Measurements from ENCODE around the gene ZNF415.
A peak's percentile ranks its signal among the peaks of the same experiment; 100 is the strongest.
"Not testable (repeated sequence)": the region's sequence is repeated elsewhere in the genome, so short reads cannot be mapped to it uniquely, and the experiment has no call there.

The ZNF415 gene

DNA sequence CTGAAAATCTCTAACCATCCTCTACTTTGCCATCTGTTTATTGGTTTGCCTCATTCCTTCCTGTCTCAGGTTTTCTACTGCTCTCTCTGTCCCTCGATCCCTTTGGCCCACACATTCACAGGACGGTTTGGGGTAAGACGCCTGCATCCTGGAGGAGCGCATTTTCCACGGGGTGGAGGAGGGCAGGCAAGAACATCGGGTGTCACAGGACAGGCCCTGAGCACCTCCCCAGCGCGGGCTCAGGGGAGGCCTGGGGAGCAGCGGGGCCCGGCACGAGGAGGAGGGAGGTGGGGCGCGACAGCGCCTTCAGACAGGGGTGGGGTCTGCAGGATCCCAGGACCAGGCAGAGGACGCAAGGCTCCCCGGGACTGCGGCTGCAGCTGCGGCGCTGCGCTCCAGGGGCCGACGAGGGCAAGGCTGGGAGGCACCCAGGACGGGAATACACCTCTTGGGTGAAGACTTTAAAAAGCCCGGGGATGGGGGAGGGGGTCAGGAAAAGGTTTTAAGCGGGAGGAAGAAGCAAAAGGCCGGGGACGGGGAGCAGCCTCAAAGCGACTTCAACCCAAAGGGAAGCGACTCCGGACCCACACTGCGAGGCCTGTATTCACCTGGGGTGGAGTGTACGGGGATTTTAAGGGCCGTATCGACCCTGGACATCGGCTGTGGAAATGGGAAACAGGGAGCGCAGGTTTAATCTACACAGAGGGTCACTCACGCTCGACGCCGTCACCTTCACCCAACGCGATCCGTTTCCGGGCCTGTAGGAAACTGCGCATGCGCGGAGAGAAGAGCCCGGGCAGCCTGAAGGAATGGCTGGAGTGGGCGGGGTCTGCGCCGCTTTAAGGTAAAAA lies at the start of gene ZNF415:
TSS of gene ZNF415 (minus strand) at position 770 of the 851 bp plus-strand sequence. CDS start 10,234 bp downstream, outside the sequence.
- DNase-seq, result peak; percentile 2

DNA sequence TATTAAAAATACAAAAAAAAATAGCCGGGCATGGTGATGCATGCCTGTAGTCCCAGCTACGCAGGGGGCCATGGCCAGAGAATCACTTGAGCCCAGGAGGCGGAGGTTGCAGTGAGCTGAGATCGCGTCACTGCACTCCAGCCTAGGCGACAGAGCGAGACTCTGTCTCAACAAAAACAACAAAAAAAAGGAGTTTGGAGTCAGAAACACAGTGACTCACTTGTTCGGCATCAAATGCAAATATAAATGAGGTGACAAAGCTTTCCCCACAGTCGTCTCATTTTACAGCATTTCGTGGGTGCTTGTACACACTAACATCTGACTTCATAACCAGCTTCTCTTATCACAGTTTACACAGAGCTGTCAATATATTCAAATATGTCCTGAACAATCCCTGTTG lies 49.5 kb upstream of the ZNF415 start:
- no peak for DNase-seq

DNA sequence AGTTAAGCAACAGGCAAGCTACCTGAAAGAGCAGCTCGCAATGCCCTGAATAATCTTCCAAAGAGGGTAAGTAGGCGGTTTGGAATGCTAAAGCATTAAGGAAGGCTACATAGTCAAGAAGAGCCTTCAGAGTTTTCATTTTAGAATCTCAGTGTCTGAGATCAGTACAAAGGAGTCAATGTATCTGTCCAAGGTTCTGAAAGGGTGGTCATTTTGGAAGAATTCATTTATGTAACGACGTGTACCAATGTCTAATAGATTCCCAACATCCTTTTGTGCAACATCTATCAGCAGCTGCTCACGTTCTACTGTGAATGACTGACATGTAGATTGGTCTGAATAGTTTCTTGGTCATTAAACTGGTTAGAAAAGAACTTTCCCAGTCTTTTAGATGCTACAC lies 45.3 kb upstream of the ZNF415 start:
- DNase-seq, result no peak

DNA sequence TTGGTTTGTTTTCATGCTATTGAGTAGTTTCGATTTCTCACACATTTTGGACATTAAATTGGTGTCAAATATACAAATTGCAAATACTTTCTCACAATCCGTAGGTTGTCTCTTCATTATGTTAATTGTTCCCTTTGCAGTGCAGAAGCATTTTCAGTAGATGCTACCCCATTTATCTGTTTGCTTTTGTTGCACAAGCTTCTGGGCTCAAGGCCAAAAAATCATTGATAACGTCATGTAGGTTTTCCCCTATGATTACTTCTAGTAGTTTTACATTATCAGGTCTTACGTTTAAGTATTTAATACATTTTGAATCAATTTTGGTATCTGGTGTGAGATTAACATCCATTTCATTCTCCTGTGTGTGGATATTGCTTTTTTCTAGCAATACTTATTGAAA lies 40.2 kb upstream of the ZNF415 start:
- peak; percentile 37 for DNase-seq

DNA sequence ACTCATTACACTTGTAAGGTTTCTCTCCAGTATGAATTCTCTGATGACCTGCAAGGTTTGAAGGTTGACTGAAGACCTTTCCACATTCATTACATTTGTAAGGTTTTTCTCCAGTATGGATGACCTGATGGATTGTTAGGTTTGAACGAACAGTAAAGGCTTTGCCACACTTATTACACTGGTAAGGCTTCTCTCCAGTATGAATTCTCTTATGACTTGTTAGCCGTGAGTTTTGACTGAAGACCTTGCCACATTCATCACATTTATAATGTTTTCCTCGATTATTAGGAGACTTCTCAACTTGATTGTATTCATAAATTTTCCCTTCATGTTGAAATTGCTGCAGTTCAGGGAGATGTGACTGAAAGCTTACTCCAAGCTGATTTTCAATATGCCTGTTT lies 33.0 kb upstream of the ZNF415 start:
- no peak for DNase-seq

DNA sequence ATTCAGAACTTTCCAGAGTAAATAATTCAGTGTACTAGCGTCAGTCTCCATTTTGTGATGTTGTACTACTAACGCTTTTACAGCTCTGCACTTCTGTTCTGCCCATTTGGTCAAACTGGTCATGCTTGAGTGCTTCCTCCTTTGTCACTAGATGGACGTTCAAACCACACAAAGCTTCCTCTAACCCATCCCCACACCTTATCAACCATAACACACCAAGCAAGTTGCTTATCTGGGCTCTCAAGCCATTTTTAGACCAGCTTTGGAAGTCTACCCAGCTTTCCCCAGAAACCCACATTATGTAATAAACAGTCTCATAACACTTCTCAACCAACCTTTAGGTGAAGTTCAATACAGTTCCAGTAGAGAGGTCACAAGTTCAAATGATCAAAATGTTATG lies 28.4 kb upstream of the ZNF415 start:
- DNase-seq, result no peak

DNA sequence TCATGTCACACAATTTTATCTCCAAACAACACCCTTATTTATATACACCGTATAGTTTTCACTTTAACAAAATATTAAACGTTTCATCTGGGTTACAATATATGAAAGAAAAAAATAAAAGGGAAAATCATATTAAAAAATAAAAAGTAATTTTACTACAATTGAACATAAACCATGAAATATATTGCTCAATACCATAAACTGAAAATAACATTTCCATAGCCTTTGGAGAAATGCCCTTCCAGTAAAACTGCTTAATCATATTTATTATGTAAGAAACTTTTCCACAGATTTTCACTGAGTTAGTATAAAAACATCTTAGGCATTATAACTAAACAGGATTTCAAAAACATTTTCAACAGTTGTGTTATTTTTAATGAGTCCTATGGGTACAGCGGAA lies 27.6 kb upstream of the ZNF415 start:
- DNase-seq, result no peak

DNA sequence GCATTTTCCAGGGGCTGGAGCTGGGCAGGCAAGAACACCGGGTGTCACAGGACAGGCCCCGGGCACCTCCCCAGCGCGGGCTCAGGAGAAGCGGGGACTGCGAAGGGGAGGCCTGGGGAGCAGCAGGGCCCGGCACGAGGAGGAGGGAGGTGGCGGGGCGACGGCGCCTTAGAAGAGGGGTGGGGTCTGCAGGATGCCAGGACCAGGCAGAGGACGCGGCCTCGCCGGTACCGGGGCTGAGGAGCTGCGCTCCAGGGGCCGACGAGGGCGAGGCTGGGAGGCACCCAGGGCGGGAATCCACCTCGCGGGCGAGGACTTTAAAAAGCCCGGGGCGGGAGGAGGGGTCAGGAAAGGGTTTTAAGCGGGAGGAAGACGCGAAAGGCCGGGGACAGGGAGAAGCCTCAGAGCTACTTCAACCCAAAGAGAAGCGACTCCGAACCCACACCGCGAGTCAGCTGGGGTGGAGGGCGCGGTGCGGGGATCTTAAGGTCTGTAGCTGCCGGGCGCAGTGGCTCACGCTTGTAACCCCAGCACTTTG lies 25.5 kb upstream of the ZNF415 start:
- peak; percentile 7 for DNase-seq

DNA sequence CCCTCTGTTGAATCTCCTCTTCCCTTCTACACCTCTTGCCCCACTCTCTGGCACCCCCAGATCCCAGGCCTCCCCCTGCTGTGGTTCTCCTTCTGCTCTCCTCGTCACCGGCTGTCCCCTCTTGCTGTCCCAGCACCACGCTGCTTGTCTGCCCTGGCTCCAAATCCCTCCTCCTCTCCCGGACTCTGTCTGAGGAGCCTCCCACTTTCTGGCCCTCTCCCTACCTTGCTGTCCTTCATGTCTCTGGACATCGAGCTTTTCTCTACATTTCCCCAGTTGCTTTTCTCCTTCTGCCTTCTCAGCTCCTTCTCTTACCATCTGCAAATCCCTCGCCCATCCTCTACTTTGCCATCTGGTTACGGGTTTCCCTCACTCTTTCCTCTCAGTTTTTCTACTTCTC lies 24.9 kb upstream of the ZNF415 start:
- DNase-seq, result no peak

DNA sequence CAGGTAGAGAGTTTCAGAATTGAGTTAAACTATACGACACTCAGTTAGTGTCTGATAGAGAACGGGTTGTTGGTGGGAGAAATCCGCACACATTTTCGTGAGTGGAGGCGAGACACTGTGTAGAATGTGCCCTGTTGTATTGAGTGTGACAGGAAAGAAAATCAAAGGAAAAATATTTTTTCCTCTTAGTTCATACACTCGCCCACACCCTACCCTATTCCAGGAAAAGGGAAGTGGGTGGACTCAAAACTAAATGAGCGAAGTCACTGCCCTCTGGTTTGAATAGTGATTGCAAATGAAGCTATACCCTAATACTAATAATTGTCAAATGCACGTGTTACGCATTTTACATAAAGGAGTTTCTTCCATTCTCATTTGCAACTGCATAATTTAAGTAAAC lies 24.1 kb upstream of the ZNF415 start:
- DNase-seq, result no peak

DNA sequence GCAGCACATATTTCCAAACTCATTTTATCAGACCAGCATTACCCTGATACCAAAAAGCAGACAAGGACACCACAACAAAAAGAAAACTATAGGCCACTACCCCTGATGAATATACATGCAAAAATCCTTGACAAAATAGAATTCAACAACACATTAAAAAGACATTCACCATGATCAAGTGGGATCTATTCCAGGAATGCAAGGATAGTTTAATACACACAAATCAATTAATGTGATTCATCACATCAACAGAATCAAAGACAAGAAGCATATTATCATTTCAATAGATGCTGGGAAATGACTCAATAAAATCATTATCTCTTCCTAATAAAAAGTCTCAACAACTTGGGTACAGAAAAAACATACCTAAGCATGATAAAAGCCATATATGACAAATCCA lies 14.9 kb upstream of the ZNF415 start:
- no peak for DNase-seq

DNA sequence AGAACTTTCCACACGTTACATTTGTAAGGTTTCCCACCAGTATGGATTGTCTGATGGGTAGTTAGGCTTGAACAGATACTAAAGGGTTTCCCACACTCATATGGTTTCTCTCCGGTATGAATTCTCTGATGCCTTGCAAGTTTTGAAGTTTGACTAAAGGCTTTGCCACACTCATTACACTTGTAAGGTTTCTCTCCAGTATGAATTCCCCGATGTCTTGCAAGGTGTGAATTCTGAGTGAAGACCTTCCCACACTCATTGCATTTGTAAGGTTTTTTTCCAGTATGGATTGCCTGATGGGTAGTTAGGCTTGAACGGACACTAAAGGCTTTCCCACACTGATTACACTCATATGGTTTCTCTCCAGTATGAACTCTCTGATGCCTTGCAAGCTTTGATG lies 7.6 kb upstream of the ZNF415 start:
- no peak for DNase-seq

DNA sequence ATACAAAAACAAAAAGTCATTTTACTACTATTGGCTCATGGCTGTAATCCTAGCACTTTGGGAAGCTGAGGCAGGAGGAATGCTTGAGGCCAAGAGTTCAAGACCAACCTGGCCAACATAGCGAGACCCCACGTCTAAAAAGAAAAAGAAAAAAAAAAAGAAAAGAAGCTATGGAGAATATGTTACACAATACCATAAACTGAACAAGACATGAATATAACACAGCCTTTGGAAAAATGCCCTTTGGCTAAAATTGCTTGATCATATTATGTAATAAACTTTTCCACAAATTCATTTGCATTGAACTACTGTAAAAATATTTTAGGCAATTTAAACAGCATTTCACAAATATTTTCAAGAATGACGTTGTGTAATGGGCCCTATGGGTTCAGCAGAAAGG lies 3.7 kb upstream of the ZNF415 start:
- DNase-seq, result no peak

DNA sequence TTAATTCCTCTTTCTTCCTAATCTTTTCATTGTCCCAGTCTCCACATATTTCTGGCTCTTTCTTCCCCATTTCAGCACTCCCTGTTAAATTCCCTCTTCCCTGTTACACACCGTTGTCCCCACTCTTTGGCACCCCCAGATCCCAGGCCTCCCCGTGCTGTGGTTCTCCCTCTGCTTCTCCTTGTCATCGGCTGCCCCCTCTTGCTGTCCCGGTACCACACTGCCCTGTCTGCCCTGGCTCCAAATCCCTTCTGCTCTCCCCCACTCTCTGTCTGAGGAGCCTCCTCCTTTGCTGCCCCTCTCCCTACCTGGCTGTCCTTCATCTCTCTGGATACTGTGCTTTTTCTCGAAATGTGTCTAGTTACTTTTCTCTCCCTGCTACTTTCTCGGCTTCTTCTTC lies 983 bp downstream of the ZNF415 start:
- DNase-seq, result no peak

DNA sequence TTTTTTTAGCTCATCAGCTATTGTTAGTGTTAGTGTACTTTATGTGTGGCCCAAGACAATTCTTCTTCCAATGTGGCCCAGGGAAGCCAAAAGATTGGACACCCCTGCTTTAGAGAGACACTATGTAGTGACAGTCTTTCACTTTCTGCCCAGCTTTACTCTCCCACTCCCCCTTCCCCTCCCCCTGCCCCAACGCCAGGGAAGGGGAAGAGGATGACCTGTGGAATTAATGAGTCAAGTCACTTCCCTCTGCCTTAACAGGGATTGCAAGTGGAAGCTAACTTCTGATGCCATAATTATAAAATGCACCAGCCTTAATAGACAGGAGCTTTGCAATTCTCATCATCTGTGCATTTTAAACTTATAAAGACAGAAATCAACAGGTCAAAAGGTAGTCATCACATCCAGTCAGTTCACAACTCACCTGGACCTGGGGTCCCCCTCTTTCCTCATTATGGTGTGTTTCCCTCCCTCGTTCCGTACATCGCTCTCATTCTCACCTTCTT lies 1.6 kb downstream of the ZNF415 start:
- no peak for DNase-seq

DNA sequence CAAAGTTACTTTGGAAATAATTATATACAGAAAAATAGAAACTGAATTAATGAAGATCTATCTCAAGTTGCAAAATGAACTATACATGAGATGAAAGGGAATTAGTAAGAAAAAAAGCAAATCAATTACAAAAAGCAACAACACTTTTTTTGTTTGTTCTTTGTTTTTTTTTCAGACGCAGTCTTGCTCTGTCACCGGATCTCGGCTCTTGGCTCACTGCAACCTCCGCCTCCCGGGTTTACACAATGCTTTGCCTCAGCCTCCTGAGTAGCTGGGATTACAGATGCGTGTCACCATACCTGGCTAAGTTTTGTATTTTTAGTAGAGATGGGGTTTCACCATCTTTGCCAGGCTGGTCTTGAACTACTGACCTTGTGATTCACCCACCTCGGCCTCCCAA lies 2.2 kb downstream of the ZNF415 start:
- DNase-seq, result no peak

DNA sequence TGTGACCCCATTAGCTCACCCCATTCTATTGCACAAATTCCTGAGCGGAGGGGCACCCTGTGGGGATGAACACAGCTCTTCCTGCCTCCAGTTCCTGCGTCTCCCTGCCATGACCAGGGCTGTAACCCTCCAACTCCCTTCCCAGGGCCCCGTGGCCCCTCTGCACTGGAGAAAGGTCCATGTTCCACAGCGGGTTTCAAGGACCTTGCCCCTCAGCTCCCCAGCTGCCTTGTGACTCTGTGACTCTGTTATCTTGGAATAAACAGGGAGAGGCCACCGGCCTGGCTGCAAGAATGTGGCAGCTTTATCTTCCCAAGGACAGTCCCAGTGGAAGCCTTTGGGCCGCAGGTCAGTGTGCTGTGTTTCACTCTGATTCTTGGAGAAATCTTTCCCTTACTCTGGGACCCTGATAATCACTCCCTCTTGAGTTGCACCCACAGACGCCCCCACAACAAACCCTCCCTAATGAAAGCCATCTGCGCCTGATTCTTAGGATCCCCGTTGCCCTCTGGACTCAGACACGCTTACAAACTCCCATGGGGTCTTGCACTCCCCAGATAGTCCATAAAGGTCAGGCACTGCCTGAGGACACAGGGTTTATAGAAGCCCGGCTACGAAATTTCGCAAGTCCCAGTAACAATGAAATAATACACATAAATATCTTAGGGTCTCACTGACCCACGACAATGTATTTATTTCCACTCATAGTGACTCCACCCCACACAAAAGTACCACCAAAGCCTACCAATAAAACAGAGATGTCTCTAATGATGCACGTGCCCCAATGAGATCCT lies 5.8 kb downstream of the ZNF415 start:
- not testable (repeated sequence) for DNase-seq

DNA sequence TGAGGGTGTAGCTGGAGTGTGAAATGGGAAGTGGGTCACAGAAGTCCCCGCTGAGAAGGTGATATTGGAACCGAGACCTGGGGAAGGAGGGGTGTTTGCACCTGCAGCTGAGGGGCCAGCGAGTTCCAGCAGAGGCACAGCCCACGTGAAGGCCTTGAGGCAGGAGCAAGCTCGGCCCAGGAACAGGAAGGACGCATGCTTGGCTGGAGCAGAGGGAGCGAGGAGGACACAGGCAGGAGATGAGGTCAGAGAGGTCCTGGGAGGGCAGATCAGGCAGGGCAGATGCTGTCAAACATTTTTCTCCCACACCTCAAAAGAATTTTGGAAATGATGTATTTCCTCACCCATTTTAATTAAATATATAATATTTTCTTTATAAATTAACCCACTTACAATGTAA lies 9.3 kb downstream of the ZNF415 start:
- no peak for DNase-seq

DNA sequence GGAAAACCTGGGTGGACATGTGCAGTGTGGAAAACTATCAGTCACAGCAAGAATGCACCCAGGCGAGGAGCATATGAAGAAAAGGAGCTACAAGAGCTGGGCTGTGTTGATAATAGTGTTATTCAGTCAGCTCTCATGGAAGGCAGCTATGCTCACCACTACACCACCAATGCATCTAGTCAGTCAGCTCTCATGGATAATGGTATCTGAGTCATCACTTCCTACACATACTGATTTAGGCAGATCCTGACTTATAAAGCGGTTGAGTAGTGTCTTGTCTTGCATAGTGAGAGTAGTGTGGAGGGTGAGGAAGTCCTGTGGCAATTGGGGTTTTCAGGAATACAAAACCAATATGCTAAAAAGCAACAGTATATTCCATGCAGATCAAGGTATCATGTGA lies 20.4 kb downstream of the ZNF415 start:
- no peak for DNase-seq

DNA sequence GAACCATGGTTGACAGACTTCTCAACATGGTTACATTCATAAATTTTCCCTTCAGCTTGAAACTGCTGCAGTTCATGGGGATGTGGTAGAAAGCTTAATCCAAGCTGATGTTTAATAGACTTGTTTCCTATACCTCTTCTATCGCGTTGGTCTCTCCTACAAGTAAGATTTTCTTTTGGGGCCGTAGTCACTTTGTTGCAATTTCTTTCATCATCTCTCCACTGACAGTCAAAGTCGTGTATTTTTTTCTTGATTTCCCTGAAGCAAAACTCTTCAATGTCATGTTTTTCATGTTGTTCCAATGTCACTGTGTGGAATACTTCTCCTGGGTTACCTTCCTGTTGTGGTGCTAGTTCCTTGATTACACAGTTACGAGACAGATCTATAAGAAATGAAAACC lies 23.2 kb downstream of the ZNF415 start:
- no peak for DNase-seq

DNA sequence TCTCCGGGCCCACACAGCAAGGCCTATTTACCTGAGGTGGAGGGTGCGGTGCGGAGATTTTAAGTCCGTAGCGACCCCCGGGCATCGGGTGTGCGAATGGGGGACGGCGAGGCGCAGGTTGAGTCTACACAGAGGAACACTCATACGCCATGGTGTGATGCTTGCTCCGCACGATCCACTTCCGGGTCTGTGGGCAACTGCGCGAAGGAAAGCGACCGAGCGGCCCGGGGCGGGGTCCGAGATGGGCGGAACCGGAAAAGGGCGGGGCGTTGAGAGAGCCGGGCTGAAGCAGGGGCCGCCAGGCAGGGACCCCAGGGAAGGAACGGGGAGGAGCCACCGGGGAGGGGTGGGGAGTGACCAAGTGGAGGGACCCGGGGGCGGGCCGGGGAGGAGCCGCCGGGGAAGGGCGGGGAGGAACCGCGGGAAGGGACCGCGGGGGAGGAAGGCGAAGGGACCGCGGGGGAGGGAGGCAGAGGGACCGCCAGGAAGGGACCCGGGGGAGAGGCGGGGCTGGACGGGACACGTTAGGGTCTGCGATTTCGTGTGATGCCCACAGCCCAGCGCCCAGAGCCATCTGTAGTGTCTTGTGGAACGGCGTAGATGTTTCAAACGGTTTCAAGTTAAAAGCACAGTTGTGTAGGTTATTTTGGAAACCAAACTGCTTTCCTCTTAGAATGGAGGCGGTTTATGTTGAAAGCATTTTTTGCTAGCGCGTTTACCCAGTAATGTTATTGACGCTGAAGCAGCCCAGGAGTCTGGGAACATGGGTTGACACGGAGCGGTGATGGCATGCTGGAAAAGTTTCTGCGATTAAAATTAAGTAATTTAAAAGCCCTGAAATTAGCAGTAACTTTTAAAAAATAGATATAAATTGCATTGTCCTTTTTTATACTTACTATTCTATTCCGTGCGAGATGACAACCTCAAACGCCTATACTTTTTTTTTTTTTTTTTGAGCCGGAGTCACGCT lies 29.2 kb downstream of the ZNF415 start, which contains the start of gene ZNF160:
TSS of gene ZNF160 (minus strand) at position 189 of the 970 bp plus-strand sequence. CDS start 17,146 bp downstream, outside the sequence.
- peak; percentile 94 for DNase-seq

DNA sequence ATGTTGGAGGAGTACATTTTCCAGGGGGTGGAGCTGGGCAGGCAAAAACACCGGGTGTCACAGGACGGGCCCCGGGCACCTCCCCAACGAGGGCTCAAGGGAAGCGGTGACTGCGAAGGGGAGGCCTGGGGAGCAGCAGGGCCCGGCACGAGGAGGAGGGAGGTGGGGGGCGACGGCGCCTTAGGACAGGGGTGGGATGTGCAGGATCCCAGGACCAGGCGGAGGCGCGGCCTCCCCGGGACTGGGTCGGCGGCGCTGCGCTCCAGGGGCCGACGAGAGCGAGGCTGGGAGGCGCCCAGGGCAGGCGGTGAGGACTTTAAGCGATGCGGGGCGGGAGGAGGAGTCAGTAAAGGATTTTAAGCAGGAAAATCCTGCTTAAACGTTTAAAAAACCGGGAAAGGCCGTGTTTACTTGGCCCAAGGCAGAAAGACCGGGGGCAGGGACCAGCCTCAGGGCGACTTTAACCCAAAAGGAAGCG lies 29.9 kb downstream of the ZNF415 start:
- DNase-seq, result no peak
